ENCODE results near the gene HOXA11.

GRCh38 chr7:27168265-27168947 lies 16.6 kb downstream of the HOXA11 start:
- TF ChIP-seq CTCF (IDR thresholded peaks at IDR 0.05) (no peak), PREB (CRISPR knock-in tag; IDR thresholded peaks at IDR 0.05; ENCODE audit: borderline replicate concordance) (no peak), TCF7 (CRISPR knock-in tag; IDR thresholded peaks at IDR 0.05; ENCODE audit: low read depth) (no peak)

Data from WTC11 (cell line).